ENCODE measurements around the gene GRM1. TPM values are rescaled to one million over a fixed set of nuclear protein-coding genes. Genes with fewer than 3 reads are reported as not detected.

The GRM1 gene
- polyA plus RNA-seq, 3 donors: not detected

DNA sequence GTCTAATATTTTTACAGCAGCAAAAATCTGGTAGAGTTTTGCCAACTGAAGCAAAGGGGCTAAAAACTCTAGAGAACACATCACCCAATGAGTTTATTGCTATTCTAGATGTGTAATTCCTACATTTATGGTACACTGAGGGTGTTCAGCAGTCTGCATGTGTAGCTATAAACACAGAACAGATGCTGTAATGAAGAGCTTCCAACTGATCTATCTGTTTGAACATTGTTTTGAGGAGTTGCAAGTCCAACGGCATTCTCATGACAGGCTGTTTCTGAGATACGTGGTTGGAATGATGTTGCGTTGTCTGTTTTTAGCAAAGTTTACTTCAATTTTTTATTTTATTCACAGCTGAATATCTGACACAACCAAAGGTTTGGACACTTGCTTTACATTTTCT lies 373.6 kb downstream of the GRM1 start:
- no peaks in the 10 kb centered on the region for H3K27me3 Mint-ChIP-seq (ENCODE audit: low read depth in 3 of 3)
- intact Hi-C loops (cut with micrococcal nuclease): no loop called here
- H3K9ac ChIP-seq (ENCODE audit: insufficient read depth, low read length, poor library complexity, severe bottlenecking): no peak overlapping the region
- no peak overlapping the region for H3K4me3 Mint-ChIP-seq
- no peaks in the 10 kb centered on the region for H3K36me3 ChIP-seq (replicated peaks in 1 of 2; ENCODE audit: control insufficient read depth in 1 of 2, insufficient read depth in 2 of 2, low read length in 2 of 2)
- H3K4me1 ChIP-seq (ENCODE audit: control insufficient read depth in 1 of 2, insufficient read depth in 2 of 2, low read length in 2 of 2): no peaks in the 10 kb centered on the region
- H2AFZ ChIP-seq (ENCODE audit: insufficient read depth, low read depth, low read length, poor library complexity, severe bottlenecking): no peak overlapping the region
- H3K4me1 Mint-ChIP-seq: no peaks in the 10 kb centered on the region
- H3K79me2 ChIP-seq (ENCODE audit: insufficient read depth, low read length): no peaks in the 10 kb centered on the region
- peaks cover 0 to 4% of the 10 kb centered on the region in 2 donors for H3K9me3 ChIP-seq (replicated peaks in 1 of 2; ENCODE audit: control insufficient read depth in 1 of 2, insufficient read depth in 1 of 2, low read length in 2 of 2)
- peaks cover 3 to 9% (median 7%) of the 10 kb centered on the region in 7 donors for H3K9me3 Mint-ChIP-seq
- H3K27ac Mint-ChIP-seq: no peak overlapping the region
- no peaks in the 10 kb centered on the region for H3K27me3 ChIP-seq (ENCODE audit: control insufficient read depth in 2 of 2, insufficient read depth in 2 of 2, low read length in 2 of 2)
- no peak overlapping the region for H3K4me2 ChIP-seq (replicated peaks; ENCODE audit: extremely low read depth, low read length, poor library complexity, severe bottlenecking)
- no peaks in the 10 kb centered on the region for H4K20me1 ChIP-seq (ENCODE audit: insufficient read depth, low read length)
- no peak overlapping the region for H3K4me3 ChIP-seq (replicated peaks in 1 of 3; ENCODE audit: low read depth in 2 of 3, low read length in 3 of 3)
- no peak for TF ChIP-seq CTCF (IDR thresholded peaks at IDR 0.05)
- DNase-seq: no peak
- H3K27ac ChIP-seq (ENCODE audit: low read depth in 1 of 2, low read length in 2 of 2): no peak overlapping the region
- no peaks in the 10 kb centered on the region for H3K36me3 Mint-ChIP-seq
- no CpG with 5 or more reads among the region's 3 CpGs for WGBS (ENCODE audit: insufficient coverage)

DNA sequence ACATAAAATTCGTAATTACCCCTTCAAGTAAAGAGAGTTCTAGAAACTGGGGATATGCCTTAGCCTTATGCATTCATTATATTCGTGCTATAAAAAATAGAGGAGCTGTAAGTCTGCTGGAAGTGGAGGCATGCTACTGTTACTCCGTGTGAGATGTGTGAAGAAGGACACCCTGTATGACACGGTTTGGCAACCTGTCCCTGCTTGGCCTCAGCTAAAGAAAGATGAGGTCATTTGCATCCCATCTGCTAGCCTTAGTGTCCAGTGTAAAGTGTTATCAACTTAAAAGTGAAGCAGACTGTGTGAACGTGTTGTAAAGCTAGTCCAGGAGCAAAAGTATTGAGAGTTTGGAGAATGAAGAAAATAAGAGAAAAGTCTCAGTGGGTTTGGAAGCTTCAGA lies 379.7 kb downstream of the GRM1 start:
- Histone ChIP-seq H3K27ac (ENCODE audit: low read depth in 1 of 2, low read length in 2 of 2) (no peak overlapping the region), H3K27me3 (ENCODE audit: control insufficient read depth in 2 of 2, insufficient read depth in 2 of 2, low read length in 2 of 2) (no peaks in the 10 kb centered on the region), H3K36me3 (replicated peaks in 1 of 2; ENCODE audit: control insufficient read depth in 1 of 2, insufficient read depth in 2 of 2, low read length in 2 of 2) (no peaks in the 10 kb centered on the region), H3K9ac (ENCODE audit: insufficient read depth, low read length, poor library complexity, severe bottlenecking) (no peak overlapping the region), H2AFZ (ENCODE audit: insufficient read depth, low read depth, low read length, poor library complexity, severe bottlenecking) (no peak overlapping the region), H4K20me1 (ENCODE audit: insufficient read depth, low read length) (no peaks in the 10 kb centered on the region), H3K9me3 (replicated peaks in 1 of 2; ENCODE audit: control insufficient read depth in 1 of 2, insufficient read depth in 1 of 2, low read length in 2 of 2) (no peaks in the 10 kb centered on the region), H3K79me2 (ENCODE audit: insufficient read depth, low read length) (no peaks in the 10 kb centered on the region), H3K4me3 (replicated peaks in 1 of 3; ENCODE audit: low read depth in 2 of 3, low read length in 3 of 3) (no peak overlapping the region), H3K4me2 (replicated peaks; ENCODE audit: extremely low read depth, low read length, poor library complexity, severe bottlenecking) (no peak overlapping the region), H3K4me1 (ENCODE audit: control insufficient read depth in 1 of 2, insufficient read depth in 2 of 2, low read length in 2 of 2) (no peaks in the 10 kb centered on the region)
- 78% methylated on average over 4 of the region's 5 CpGs for WGBS (ENCODE audit: insufficient coverage)
- intact Hi-C loops (cut with micrococcal nuclease): no loop called here
- no peak for TF ChIP-seq CTCF (IDR thresholded peaks at IDR 0.05)
- H3K27me3 Mint-ChIP-seq (ENCODE audit: low read depth in 3 of 3): peaks cover 0 to 1% (median 0%) of the 10 kb centered on the region in 3 donors
- H3K9me3 Mint-ChIP-seq: peaks cover 3 to 11% (median 4%) of the 10 kb centered on the region in 7 donors
- H3K36me3 Mint-ChIP-seq: no peaks in the 10 kb centered on the region
- H3K4me3 Mint-ChIP-seq: no peak overlapping the region
- DNase-seq: no peak
- H3K4me1 Mint-ChIP-seq: no peaks in the 10 kb centered on the region
- no peak overlapping the region for H3K27ac Mint-ChIP-seq

Data from CD14-positive monocyte (primary cell).